Neural progenitor cell (in vitro differentiated cells): ENCODE data around the gene MEP1A.

Experiments
- EZH2 ChIP-seq: fragments of 200-600 bp; sonication (generic); IDR thresholded peaks from 2 replicates; pipeline ENCODE4 v1.6.1; 2017; ENCODE audit warnings: antibody characterized with exemption, mild to moderate bottlenecking, moderate library complexity
- EZH2phosphoT487 ChIP-seq: fragments of 200-600 bp; sonication (generic); IDR thresholded peaks from 2 replicates; pipeline ENCODE4 v1.6.1; 2017; ENCODE audit warnings: antibody characterized with exemption
- TF ChIP-seq, protein P1 (sequence below): fragments of 200-600 bp; sonication (generic); IDR thresholded peaks from 2 replicates; pipeline ENCODE4 v1.5.1; 2017; ENCODE audit warnings: antibody characterized with exemption, mild to moderate bottlenecking

DNA sequence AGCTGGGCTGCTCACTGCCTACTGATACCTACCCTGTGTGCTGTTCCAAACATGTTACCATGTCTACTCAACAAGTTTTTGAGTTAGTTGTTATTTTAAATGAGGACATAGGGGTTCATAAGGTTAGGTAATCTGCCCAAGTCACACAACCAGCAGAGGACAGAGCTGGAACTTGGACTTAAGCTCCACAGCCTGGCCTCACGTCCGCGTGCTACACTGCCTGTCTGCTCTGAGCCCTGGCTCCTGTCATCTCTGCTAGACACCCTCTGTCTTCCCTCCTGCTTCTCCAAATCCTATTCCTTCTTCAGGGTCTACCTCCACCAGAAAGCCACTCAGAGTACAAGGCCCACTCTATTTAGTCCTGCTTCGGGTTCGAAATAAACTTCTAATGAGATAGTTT, 28.2 kb upstream of the MEP1A start:
- TF ChIP-seq, protein P1, sequence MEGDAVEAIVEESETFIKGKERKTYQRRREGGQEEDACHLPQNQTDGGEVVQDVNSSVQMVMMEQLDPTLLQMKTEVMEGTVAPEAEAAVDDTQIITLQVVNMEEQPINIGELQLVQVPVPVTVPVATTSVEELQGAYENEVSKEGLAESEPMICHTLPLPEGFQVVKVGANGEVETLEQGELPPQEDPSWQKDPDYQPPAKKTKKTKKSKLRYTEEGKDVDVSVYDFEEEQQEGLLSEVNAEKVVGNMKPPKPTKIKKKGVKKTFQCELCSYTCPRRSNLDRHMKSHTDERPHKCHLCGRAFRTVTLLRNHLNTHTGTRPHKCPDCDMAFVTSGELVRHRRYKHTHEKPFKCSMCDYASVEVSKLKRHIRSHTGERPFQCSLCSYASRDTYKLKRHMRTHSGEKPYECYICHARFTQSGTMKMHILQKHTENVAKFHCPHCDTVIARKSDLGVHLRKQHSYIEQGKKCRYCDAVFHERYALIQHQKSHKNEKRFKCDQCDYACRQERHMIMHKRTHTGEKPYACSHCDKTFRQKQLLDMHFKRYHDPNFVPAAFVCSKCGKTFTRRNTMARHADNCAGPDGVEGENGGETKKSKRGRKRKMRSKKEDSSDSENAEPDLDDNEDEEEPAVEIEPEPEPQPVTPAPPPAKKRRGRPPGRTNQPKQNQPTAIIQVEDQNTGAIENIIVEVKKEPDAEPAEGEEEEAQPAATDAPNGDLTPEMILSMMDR, result no peak
- TF ChIP-seq EZH2 (no peak), EZH2phosphoT487 (no peak)
